GM19463 (cell line): Measurements from ENCODE around the gene DESI1.
"Not testable (repeated sequence)": the region's sequence is repeated elsewhere in the genome, so short reads cannot be mapped to it uniquely, and the experiment has no call there.

ENCODE experiments used
- ATAC-seq: cut with Tn5 transposase; IDR thresholded peaks from one replicate; pipeline ENCODE4 v1.9.1; 2021; ENCODE audit warnings: mild to moderate bottlenecking, moderate library complexity; ENCODE audit not compliant: unreplicated experiment

The DESI1 gene

DNA sequence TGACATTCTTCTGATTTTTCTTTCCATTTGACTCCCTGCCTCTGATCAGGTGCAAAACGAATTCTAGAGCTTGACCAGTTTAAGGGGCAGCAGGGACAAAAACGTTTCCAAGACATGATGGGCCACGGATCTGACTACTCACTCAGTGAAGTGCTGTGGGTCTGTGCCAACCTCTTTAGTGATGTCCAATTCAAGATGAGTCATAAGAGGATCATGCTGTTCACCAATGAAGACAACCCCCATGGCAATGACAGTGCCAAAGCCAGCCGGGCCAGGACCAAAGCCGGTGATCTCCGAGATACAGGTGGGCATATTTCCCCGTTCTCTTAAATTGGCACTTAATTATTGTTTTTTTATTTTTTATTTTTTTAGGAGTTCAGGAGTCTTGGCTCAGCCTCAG, 15.6 kb upstream of the DESI1 start:
- ATAC-seq, result no peak

DNA sequence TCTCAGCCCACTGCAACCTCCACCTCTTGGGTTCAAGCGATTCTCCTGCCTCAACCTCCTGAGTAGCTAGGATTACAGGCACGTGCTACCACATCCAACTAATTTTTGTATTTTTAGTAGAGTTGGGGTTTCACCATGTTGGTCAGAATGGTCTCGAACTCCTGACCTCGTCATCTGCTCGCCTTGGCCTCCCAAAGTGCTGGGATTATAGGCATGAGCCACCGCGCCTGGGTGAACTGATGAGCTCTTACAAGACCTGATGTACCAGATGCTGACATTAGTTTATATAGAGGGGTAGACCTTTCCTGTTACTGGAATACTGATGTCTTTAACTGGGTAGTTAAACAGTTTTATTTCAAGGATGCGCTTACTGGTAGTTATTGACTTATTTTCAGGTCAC, 13.8 kb upstream of the DESI1 start:
- not testable (repeated sequence) for ATAC-seq

- not testable (repeated sequence) for ATAC-seq
Observed at GRCh38 chr22:41631615-41632014, 10.8 kb upstream of the DESI1 start.

DNA sequence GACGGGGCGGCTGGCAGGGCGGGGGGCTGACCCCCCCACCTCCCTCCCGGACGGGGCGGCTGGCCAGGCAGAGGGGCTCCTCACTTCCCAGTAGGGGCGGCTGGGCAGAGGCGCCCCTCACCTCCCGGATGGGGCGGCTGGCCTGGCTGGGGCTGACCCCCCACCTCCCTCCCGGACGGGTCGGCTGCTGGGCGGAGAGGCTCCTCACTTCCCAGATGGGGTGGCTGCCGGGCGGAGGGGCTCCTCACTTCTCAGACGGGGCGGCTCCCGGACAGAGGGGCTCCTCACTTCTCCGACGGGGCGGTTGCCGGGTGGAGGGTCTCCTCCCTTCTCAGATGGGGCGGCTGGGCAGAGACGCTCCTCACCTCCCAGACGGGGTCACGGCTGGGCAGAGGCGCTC, 10.3 kb upstream of the DESI1 start:
- not testable (repeated sequence) for ATAC-seq

DNA sequence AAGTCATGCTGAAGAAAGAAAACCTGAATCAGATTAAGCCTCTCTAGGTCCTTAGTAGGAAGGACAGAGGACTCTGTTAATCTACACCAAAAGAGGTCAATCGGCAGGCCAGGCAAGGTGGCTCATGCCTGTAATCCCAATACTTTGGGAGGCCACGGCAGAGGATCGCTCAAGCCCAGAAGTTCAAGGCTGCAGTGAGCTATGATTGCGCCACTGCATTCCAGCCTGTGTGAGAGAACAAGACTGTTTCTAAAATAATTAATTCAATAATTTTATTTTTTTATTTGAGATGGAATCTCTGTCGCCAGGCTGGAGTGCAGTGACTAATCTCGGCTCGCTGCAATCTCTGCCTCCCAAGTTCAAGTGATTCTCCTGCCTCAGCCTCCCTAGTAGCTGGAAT, 4.7 kb upstream of the DESI1 start:
- ATAC-seq, result no peak

DNA sequence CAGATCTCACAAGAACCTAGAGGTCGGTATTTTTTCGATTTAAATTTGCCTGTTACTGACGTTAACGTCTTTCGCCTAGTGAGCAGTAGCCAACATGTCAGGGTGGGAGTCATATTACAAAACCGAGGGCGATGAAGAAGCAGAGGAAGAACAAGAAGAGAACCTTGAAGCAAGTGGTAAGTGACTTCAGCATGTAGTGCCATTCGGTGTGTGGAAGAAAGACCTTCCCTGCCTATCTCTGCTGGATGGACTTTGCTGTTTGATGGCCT, 1.0 kb upstream of the DESI1 start:
- no peak for ATAC-seq

GRCh38 chr22:41621099-41621910, 462 bp upstream of the DESI1 start, which contains the start of gene XRCC6:
XRCC6 (plus strand) TSS chr22:41621295; CDS start chr22:41622005, 710 bp downstream.
- ATAC-seq, result peak; percentile 78

- no peak for ATAC-seq
Observed at GRCh38 chr22:41619979-41620588, 759 bp downstream of the DESI1 start.

GRCh38 chr22:41613456-41613855, 7.4 kb downstream of the DESI1 start:
- no peak for ATAC-seq

- ATAC-seq, result no peak
Observed at GRCh38 chr22:41612603-41613306, 8.1 kb downstream of the DESI1 start.

DNA sequence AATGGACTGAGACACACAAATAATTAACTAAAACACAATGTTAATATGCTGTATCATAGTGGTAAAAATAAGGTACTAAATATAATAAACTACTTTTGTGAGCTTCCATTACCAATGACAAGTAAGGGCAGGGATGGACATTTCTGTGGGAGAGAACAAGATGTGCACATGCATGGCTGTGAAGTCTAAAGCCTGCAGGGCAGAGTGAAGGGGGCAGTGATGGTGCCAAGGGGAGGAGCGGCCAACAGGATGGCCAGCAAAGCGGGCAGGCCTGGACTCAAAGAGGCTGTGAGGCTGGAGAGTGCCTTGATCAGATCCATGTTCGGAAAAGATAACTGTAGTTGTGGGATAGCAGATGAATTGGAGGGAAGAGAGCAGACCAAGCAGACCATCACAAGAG, 12.5 kb downstream of the DESI1 start:
- no peak for ATAC-seq

- peak; percentile 81 for ATAC-seq
Observed at GRCh38 chr22:41603873-41604332, 16.9 kb downstream of the DESI1 start.

GRCh38 chr22:41600976-41601375, 19.9 kb downstream of the DESI1 start:
- ATAC-seq, result no peak

DNA sequence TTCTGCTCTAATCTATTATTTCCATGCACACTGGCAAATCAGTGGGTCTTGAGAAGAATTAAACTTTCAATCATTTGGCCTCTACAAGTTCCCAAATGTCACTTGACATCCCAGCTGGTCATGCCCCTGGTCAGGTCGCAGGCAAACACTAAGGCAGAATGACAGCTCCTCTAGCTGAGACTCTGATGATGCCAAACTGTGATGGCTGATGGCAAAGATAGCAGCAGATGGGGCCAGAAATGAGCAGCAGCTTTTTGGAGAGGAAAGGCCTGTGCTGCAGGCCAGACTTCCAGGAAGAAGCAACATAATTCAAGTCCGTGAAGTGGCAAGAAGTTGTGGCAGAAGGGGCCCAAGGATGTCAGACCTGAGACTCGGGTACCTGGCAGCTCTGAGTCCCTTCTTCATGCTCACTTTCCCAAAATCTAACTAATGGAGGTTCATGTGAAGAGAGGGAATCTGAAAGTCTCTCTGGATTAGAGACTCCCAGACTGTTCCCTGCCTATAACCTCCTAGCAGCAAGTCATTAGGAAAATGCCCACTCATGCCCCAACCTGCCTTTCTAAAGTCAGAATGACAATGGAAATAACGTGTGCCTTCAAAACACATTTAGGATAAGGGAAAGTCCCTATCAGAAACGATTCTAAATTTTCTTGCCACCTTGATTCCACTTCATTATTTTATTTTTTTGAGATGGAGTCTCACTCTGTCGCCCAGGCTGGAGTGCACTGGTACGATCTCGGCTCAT, 21.8 kb downstream of the DESI1 start:
- no peak for ATAC-seq

- ATAC-seq, result no peak
Observed at GRCh38 chr22:41598081-41598480, 22.8 kb downstream of the DESI1 start.

DNA sequence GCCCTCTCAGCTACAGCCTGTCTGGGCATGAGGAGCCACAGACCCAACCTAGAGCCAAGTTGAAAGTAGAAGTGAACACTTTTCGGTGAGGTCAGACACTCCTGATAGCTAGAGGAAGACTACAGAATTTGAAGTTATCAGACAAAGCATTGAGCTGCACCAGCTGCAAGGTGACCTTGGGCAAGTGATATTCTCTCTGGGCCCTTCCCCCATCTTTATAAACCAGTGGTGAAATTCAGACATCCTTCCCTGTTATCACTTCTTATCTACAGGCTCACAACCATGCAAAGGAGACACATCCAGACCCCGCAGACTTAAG, 23.2 kb downstream of the DESI1 start:
- ATAC-seq, result no peak

DNA sequence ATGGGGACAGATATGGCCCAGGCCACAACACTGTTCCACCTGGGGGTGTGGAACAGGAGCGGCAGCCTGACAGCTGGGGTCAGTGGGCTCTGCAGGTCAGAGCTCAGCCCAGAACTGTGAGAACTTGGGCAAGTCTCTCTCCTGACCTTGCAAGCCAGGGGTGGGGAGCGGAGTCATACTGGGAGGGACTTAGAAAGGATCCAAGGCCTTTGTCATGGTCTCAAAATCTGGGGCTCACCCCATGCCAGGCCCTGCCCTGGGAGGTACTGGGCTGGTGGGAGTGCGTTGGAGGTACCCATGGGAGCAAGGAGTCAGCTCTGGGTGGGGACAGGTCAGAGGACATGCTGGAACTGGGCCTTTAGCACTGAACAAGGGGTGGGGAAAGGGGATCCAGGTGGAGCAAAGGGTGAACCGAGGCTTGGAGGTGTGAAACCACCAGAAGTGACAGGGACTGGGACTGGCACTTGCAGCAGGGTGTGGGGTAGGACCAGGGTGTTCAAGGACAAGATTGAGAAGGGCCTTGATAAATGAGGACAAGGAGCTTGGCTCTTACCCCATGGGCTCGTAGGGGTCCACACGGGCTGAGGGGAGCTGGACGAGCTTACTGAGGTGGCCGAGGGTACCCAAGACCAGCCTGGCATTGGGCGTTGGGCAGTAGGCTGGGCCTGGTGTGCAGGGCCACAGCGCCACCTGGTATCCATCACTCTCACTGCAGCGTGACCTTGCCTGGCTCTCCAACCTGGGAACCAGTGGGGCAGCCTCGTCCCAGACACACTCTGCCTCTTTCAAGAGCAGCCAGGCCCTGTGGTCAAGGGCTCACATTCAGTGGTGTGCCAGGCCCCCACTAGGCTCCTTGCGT, 23.8 kb downstream of the DESI1 start:
- ATAC-seq, result no peak

GRCh38 chr22:41595703-41596102, 25.1 kb downstream of the DESI1 start:
- ATAC-seq, result no peak

DNA sequence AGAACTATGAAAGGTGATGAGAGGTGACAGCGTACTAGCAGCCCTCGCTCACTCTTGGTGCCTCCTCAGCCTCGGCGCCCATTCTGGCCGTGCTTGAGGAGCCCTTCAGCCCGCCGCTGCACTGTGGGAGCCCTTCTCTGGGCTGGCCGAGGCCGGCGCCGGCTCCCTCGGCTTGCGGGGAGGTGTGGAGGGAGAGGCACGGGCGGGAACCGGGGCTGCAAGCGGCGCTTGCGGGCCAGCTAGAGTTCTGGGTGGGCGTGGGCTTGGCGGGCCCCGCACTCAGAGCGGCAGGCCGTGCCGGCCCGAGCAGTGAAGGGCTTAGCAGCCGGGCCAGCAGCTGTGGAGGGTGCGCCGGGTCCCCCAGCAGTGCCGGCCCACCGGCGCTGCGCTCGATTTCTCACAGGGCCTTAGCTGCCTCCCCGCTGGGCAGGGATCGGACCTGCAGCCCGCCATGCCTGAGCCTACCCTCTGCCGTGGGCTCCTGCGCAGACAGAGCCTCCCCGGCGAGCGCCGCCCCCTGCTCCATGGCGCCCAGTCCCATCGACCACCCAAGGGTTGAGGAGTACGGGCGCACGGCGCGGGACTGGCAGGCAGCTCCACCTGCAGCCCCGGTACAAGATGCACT, 27.4 kb downstream of the DESI1 start:
- not testable (repeated sequence) for ATAC-seq
